ENCODE measurements around the gene SORCS2. TPM values are rescaled to one million over a fixed set of nuclear protein-coding genes. Genes with fewer than 3 reads are reported as not detected.

SORCS2 gene
- polyA plus RNA-seq, 1 donor from 2014 or later: 1.0 TPM

GRCh38 chr4:7444314-7444713 is 252.0 kb downstream of the SORCS2 start:
- Histone ChIP-seq H4K20me1 (ENCODE audit: insufficient read depth) (no peaks in the 10 kb centered on the region), H3K27ac (ENCODE audit: low read length) (no peak overlapping the region), H3K9me2 (ENCODE audit: insufficient read depth, low read length) (no peaks in the 10 kb centered on the region), H3K9me3 (ENCODE audit: low read length) (no peaks in the 10 kb centered on the region), H3F3A (ENCODE audit: insufficient read depth, low read length, poor library complexity, severe bottlenecking) (no peaks in the 10 kb centered on the region), H3K79me2 (replicated peaks; ENCODE audit: insufficient read depth, low read length) (no peaks in the 10 kb centered on the region), H3K4me3 (ENCODE audit: low read length) (no peak overlapping the region), H3K4me2 (ENCODE audit: low read length) (no peak overlapping the region), H3K9ac (ENCODE audit: low read length) (no peak overlapping the region), H3K36me3 (ENCODE audit: insufficient read depth, low read length) (no peaks in the 10 kb centered on the region), H3K27me3 (ENCODE audit: insufficient read depth, low read depth, low read length) (no peaks in the 10 kb centered on the region), H2AFZ (ENCODE audit: low read depth, low read length) (no peak overlapping the region)
- TF ChIP-seq EZH2 (IDR thresholded peaks at IDR 0.05; ENCODE audit: borderline replicate concordance, insufficient read depth, low read length, poor library complexity, severe bottlenecking) (no peak), MXI1 (conservative IDR thresholded peaks at IDR 0.05; ENCODE audit: poor library complexity, severe bottlenecking) (no peak), SMC3 (conservative IDR thresholded peaks at IDR 0.05; ENCODE audit: poor library complexity) (no peak), RAD21 (conservative IDR thresholded peaks at IDR 0.05) (no peak), POLR2AphosphoS5 (IDR thresholded peaks at IDR 0.05) (no peak), REST (IDR thresholded peaks at IDR 0.05; ENCODE audit: borderline replicate concordance) (no peak), TAF1 (IDR thresholded peaks at IDR 0.05; ENCODE audit: low read depth) (no peak)
- TF ChIP-seq, protein P1, sequence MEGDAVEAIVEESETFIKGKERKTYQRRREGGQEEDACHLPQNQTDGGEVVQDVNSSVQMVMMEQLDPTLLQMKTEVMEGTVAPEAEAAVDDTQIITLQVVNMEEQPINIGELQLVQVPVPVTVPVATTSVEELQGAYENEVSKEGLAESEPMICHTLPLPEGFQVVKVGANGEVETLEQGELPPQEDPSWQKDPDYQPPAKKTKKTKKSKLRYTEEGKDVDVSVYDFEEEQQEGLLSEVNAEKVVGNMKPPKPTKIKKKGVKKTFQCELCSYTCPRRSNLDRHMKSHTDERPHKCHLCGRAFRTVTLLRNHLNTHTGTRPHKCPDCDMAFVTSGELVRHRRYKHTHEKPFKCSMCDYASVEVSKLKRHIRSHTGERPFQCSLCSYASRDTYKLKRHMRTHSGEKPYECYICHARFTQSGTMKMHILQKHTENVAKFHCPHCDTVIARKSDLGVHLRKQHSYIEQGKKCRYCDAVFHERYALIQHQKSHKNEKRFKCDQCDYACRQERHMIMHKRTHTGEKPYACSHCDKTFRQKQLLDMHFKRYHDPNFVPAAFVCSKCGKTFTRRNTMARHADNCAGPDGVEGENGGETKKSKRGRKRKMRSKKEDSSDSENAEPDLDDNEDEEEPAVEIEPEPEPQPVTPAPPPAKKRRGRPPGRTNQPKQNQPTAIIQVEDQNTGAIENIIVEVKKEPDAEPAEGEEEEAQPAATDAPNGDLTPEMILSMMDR (IDR thresholded peaks at IDR 0.05; ENCODE audit: poor library complexity, severe bottlenecking): no peak

- Histone ChIP-seq H3K4me3 (ENCODE audit: low read length) (no peak overlapping the region), H4K20me1 (ENCODE audit: insufficient read depth) (no peaks in the 10 kb centered on the region), H3K9ac (ENCODE audit: low read length) (no peak overlapping the region), H3K36me3 (ENCODE audit: insufficient read depth, low read length) (no peaks in the 10 kb centered on the region), H3K79me2 (replicated peaks; ENCODE audit: insufficient read depth, low read length) (no peaks in the 10 kb centered on the region), H3K9me3 (ENCODE audit: low read length) (no peaks in the 10 kb centered on the region), H3K4me2 (ENCODE audit: low read length) (no peak overlapping the region), H2AFZ (ENCODE audit: low read depth, low read length) (no peak overlapping the region), H3K27me3 (ENCODE audit: insufficient read depth, low read depth, low read length) (no peaks in the 10 kb centered on the region), H3K9me2 (ENCODE audit: insufficient read depth, low read length) (no peaks in the 10 kb centered on the region), H3F3A (ENCODE audit: insufficient read depth, low read length, poor library complexity, severe bottlenecking) (no peaks in the 10 kb centered on the region), H3K27ac (ENCODE audit: low read length) (no peak overlapping the region)
- no peak for TF ChIP-seq REST (IDR thresholded peaks at IDR 0.05; ENCODE audit: borderline replicate concordance)
- no peak for TF ChIP-seq SMC3 (conservative IDR thresholded peaks at IDR 0.05; ENCODE audit: poor library complexity)
- TF ChIP-seq, protein P1 (IDR thresholded peaks at IDR 0.05; ENCODE audit: poor library complexity, severe bottlenecking): no peak
Observed at GRCh38 chr4:7444731-7445130, 252.4 kb downstream of the SORCS2 start.

All from neural cell (in vitro differentiated cells).